NCI-H82 treated with DMSO at 0.1 percent for 48 hours (cell line): ENCODE data around the gene SAP30L.

ENCODE experiments used
- DNase-seq: peaks from one replicate; lab custom pipeline; 2025; ENCODE audit not compliant: unreplicated experiment; lab: John Stamatoyannopoulos, UW

Gene SAP30L

DNA sequence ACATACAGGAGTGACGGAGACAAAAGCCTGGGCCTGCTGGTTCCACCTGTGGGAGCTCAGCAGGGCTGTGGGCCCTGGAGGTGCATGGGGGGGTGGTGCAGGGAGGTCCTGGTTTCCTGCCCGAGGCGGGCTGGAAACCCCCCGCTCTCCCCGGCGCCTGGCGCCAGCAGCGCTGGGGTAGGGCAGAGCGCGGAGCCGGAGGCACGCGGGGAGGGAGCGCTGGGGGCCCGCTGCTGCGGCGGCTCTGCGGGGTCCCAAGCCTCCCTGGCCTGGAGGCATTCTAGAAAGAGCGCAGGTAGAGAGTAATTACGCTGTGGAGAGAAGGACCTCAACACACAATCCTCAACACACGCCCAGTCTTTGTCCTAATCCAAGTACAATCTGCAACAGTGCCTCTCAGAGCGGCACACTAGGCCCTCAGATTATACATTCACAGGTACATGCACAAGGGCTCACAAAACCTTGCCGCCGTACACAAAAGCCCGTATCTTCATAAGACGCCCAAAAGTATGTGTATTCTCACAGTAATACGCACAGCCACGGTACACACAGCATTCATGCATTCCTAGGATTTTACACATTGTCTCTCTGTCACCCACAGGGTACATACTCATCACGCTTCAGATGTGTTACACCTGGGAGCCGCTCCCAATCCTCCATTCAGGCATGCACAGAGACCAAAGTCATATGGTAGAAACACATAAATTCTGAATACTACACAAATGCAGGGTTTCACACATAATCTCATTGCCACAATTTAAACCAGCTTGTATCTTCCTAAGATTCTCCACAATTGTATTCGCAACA is 34.4 kb downstream of the SAP30L start:
- no peak for DNase-seq

DNA sequence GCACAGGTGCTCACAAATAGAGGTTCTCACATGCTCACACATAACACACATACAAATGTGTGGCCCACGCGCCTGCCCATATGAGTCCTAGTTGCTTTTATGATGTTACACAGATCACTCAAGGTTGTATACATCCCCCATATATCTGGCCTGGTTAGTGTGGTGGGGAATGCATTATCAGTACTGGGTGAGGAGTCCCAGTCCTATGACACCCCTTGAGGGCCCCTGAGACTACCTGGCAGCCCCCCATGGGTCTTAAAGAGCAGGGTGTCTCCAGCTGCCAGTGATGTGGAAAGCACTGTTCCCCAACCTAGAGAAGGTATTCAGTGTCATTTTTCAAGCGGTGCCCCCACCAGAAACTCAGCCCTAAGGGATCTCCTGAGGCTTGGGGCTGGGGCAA is 35.0 kb downstream of the SAP30L start:
- DNase-seq: no peak

DNA sequence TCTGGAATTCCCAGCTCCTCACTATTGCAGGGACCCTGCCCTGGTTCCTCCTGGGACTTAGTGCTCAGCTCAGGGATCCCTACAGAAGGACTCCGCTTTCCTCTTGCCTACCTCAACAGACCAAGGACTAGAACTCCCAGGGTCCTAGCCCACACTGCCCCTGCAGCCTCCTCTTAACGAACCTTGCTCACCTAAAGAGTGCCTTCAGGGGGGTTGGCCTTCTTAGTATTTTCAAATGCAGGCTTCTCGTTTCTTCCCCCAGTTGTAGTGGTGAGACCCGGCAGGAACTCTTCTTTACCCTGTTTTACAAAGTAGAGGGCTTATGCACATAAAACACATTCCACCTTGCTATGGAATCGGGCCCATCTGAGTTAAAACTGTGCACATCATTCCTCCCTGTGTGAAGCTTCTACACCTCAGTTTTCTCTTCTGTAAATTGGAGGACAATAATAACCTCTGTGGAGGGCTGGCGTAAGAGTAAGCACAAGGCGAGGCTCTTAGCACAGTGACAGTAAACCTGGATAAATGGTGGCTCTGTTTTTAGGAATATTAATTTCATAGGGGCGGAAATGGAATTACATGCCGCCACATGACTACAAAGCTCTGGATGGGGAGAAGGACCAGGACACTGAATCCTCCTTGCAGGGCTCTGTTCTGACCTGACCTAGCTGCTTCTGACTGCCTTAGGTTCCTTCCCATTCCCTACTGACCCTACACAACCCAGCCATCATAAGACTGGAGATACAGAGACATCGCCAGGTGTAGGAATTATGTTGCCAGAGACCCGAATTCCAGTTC is 36.0 kb downstream of the SAP30L start:
- no peak for DNase-seq

DNA sequence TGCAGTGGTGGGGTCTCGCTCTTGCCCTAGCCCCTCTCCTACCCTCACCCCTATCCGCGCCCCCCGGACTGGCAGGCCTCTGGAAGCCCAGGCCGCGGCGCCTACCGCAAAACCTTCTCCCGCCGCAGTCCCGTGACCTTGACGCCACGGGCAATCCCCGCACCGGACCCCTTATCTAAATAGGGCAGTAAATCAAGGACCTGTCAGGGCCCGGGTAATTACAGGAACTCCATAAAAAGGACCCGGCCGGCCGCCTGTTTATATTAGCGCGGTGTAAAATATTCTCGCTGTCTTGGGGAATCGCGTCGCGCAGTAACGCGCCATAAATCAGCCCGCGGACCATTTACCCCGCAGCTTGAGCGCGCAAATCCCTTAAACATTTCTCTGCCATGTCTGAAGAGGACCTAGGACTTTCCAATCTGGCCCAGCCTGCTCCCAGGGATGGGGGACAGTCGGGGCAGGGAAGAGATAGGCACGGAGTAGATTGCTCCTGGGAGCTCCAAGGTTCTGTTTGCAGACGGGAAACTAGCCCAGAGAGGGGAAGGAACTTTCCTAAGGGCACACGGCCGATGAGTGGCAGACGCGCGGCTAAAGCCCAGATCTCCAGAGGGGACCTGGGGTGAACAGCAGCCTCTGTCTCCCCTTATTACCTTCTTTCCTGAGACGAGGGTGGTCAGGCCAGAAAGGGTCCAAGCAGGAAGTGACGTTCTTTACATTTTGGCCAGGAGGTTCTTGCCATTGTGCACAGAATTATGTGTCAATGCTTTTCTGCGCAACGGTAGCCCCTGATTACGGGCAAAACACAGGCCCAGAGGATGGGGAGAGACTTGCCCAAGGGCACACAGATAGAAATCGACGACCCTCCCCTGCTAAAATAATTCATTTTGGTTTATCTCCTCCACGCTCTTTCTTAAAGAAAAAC is 37.0 kb downstream of the SAP30L start:
- no peak for DNase-seq

DNA sequence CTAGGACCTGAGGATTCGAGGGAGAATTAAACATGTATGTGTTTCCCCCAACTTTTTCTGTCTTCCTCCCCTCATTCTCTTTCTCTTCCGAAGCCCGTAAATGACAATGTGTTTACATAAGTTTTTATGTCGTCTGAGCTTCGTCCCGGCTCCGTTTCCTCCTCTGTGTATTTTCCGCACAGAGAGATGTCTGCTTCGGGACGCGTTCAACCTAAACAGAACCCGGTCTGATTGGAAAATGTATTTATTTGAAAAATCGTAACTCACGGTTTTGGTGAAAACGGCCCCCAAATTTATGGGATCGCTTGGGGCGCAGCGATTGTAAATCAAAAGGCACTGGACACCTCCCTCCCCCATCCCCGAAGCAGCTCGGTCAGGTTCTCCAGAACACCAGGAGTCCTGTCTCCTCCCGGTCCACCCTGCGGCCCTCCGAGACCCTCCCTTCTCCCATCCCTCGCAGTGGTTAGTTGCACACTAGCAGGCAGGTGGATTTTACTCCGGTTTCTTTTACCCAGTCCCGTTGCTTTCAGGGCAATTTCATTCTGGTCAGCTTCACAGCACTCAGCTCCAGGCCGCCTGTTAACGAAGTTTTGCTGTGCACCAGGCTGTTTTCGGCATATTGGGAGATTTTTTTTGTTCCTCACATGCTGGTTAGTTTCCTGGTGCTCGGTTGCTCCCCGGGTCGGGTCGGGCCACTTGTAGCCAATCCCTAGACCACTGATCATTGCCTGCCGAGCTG is 38.0 kb downstream of the SAP30L start:
- DNase-seq: no peak

DNA sequence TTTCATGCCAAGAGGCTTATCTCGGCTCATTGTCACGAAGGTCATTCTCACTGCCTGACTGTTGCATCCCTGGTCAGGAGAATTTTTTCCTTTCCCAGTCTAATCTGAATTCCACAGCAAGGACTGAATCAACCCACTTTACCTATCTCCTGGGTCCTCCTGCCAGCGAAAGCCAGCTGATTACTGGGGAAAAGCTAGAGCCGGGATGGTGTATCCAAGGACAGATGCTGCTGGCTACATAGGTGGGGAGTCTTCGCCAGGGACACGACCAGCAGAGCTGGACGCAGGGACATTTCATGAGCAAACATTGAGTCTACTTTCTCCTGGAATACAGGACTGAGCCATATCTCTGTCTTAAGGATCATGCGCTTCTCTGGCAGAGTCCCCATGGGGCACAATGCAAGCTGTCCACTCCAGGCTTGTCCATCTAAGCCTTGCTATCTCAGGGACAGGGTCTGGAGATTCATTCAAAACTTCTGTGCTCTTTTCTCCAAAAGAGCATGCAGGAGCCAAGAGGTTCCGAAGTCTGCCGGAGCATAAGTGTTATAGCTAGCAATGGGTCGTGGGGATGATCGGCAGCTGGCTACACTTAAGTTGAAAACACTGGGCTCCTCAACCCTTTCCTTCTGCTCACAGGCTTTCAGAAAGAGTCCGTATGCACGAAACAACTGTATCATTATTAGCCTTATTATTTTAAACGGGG is 38.7 kb downstream of the SAP30L start:
- DNase-seq: no peak

DNA sequence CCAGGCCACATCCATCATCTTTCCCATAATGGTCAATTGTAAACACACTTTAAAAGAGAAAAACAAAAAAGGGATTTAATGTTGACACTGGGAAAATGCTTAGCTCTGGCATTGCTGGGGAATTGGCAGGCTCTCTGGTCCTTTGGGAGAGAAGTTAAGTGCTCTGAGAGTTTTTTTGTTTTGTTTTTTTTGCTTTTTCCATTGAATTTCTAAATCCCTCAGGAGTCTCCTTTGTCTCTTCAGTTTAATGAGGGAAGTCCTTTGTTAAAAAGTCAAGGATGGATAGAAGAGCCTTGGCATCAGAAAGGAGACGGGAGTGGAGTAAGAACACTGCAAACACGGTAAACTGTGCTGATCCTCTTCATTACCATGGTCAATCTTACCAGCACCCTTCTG is 39.3 kb downstream of the SAP30L start:
- DNase-seq: no peak

DNA sequence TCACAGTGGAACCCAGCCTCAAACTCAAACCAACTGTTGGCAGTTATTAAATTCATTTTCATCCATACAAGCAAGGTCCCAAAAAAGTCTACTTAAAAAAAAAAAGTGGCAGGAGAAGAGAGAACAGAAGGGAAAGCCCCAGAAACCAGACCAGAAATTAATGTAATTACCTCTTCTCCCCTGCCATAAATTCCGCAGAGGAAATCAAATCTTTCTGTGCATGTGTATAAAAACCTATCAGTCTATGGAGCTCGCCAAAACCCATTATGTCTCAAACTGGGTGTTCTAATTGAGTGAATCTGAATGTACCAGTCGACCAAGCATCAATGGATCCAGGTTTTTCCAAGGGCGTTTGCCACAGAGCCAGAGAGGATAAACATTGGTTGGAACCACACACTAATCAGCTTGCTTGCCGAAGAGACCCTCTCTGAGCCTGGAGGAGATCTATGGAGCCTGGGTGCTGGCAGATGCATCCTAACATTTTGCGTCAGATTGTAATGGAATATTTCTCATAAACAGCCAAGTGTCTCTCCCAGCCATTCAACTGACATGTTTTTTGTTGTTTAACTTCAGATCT is 40.1 kb downstream of the SAP30L start:
- no peak for DNase-seq

DNA sequence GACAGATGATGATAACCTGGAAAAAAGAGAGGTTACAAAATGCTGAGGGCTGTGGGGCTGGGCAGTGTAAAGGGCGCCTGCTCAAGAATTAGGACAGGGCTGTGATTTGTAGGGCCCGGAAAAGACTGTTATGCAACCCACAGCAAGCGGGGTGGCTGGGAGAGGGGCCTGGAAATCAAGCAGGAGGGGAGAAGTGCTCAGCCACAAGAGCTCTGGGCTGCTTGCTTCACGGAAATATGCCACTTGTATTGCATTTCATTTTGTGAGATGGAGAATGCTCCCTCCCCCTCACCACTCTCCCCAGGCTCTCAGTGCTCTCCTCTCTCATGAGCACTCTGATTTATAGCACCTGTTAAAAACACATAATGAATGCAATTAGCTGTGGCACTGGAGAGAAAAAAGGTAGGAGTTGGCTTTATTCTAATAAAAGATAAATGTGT is 40.6 kb downstream of the SAP30L start:
- DNase-seq: no peak

DNA sequence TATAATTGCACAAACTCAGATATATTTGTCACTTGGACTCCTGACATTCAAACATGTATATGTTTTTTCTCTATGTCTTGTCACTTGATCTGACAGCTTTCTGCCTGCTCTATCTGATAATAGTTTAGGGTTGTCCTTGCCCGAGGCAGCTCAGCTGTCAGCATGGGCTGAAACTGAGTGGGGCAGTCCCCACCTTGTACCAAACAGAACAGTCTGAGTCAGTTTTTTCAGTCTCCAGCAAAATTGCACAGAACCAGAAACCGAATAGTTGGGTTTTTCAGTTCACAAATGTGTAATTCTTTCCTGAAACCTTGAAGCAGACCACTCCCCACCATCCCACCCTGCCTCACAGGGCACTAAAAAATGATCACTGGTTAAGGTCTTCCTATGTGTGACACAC is 41.7 kb downstream of the SAP30L start:
- no peak for DNase-seq

DNA sequence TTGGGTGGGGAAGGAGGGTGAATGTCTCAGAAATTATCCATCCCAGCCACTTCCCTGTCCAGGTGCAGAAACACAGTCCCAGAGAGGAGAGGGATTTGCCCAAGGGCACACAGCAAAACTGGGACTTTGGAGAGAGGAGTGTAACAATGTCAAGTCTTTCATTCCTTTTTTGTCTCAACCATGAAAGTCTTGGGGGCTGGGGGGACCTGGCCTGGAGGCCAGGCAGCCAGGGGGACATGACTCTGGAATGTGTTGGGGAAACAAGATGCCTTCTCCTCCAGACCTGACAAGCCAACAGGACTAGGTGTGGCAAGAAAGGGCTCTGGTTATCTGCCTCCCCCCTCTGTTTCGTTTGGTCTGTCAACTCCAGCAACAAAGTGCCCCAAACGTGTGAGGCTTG is 46.1 kb downstream of the SAP30L start:
- DNase-seq: no peak

DNA sequence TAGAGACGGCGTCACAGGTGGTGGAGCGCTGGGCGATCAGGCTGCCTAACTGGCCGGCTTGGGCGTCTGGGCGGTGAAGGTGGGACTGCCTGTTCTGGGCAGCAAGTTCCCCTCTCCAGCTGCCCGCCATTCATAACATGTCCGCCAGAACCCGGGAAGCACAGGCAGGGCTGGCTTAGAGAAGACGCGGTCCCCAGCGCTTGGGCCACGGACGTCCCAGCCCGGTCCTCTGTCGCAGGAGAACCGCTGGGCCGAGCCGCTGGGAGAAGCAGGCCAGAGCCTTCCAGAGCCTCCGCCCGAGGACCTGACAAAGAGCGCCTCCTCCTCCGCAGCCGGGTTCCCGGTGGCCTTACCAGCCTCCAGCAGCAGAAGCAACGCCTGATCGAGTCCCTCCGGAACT is 47.5 kb downstream of the SAP30L start:
- DNase-seq: no peak

DNA sequence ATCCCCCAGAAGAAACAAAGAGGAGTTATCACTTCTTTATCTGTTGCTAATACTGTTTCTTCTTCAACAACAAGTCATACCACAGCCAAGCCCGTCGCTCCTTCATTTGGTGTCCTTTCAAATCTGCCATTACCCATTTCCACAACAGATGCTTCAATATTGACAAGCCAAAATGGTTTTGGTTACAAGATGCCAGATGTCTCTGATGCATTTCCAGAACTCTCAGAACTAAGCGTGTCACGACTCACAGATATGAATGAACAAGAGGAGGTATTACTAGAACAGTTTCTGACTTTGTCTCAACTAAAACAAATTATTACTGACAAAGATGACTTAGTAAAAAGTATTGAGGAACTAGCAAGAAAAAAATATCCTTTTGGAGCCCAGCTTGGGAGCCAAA is 48.2 kb downstream of the SAP30L start:
- DNase-seq: no peak

DNA sequence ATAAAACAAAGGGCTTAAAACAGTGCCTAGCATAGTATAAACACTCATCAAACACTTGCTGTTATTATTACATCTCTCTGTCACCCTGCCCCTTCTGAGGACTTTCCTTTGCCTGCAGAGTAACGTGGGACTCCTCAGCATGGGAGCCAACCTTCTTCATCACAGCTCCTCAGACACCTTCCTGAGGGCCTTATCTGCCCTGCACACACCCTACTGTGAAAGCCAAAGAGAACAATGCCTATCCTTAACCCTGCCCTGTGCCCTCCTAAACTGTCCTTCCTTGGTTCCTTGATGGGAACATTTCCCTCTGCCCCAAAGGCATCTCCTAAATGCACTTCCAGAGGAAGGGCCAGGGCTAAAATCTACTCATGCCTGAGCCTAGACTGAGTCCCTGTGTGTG is 52.8 kb downstream of the SAP30L start:
- no peak for DNase-seq

DNA sequence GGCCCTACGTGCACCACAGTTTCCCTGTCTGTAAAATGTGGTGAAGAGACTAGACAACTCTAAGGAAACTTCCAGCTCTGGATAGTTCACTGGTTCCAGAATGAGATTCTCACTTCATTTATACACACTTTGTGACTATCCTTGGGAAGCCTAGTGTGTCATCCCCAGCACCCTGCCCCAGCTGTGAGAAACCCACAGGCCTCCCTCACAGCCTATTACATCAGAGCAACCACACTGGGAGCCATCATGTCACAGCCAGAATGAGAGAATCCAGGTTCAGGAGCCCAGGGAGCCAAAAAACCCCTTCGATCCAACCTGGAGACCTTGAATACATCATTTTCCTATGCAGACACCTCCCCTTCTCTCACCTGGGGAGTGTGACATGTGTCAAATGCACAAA is 53.2 kb downstream of the SAP30L start:
- DNase-seq: no peak

DNA sequence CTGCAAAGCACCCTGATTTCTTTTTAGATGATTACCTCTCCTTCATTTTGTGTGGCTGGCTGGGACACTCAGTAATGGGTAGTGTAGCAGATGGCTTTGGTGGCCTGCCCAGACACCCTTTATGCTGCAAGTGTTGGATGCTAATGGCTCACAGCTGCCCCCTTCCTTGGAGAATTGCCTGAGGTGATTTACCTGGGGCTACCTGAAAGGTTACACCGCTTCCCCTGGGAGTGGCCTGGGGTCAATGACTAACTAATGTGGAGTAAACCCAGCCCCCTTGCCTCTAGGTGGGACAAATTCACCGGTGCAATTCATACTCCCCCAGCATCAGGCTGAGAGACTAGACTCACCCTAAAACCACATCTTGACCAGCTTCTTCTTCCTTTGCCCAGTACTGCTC is 55.8 kb downstream of the SAP30L start:
- no peak for DNase-seq

DNA sequence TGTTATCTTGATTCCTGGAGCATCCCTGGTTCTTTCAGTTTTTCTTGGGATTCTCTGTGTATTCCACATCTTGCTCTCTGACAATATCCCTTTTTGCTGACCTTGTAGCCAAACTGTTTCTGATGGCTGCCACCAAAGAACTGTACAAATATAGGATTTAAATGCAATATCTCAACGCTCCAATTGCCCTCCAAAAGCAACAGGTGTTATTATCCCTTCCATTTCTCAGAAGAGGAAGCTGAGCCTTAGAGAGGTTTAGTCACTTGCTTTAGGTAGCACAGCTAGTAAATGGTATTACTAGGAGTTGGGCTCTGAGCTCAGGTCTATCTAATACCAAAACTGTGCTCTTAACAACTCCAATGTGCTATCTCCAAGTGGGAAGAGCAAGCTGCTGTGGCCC is 56.4 kb downstream of the SAP30L start:
- DNase-seq: no peak

DNA sequence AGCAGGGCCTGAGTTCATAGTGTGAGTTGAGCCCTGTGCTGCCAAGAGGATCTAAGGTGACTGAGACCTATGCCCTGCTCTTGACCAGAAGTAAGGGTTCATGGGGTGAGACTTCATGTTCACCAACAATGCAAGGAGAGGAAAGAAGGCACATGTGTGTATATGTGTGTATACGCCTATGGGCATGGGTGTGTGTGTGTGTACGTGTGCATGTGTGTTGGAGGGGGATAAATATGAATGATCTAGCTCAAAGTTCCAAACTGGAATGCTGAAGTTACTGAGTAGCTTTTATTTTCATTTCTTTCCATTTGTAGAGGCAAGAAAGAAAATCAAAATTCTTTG is 57.9 kb downstream of the SAP30L start:
- no peak for DNase-seq

DNA sequence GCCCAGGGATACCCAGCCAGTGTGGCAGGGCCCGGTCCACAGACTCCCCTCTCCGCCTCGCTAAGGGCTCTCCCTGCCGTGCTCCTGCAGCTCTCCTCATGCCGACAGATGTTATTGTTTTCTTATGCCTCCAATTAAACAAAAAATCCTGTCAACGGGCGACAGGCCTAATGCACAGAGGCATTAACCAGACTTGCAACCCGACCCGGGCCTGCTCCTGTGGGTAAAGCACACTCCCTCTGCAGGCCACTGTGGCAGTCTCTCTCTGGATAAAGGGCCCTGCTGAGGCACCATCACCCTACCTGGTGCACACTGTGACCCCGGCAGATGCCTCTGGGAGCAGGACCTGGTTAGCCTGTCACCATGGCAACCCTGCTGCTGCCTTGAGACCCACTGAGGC is 59.8 kb downstream of the SAP30L start:
- DNase-seq: peak; percentile 59
